AG09319 (cell line): ENCODE measurements around the gene YTHDC2.
A peak's percentile ranks its signal among the peaks of the same experiment; 100 is the strongest.

Experiments
- DNase-seq: peaks from one replicate; pipeline ENCODE4 v3.0.0-alpha.2; 2010; ENCODE audit warnings: low read depth; ENCODE audit errors: extremely low read depth
- TF ChIP-seq, protein P1 (sequence below): IDR thresholded peaks from 2 replicates; pipeline ENCODE4 v1.5.1; 2011; ENCODE audit warnings: low read depth, mild to moderate bottlenecking, inconsistent platforms, low read length, moderate library complexity

The YTHDC2 gene

DNA sequence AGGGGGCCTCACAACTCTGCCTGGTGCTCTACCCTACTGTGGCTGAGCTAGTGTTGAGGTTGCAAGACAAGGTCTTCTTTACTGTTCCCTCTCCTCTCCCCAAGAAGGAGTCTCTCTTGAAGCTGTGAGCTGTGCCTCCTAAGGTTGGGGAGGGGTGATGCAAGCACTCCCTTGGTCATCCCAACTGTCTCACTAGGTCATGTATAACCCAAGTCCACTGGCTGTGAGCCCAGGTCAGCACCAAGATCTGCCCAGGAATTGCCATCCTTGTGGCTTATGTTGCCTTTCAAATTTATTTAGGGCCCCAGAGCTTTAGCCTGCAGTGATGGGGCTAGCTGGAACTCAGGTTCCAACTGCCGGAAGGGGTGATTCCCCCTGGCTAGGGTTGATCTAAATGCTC lies 10.3 kb upstream of the YTHDC2 start:
- DNase-seq = no peak
- TF ChIP-seq, protein P1, sequence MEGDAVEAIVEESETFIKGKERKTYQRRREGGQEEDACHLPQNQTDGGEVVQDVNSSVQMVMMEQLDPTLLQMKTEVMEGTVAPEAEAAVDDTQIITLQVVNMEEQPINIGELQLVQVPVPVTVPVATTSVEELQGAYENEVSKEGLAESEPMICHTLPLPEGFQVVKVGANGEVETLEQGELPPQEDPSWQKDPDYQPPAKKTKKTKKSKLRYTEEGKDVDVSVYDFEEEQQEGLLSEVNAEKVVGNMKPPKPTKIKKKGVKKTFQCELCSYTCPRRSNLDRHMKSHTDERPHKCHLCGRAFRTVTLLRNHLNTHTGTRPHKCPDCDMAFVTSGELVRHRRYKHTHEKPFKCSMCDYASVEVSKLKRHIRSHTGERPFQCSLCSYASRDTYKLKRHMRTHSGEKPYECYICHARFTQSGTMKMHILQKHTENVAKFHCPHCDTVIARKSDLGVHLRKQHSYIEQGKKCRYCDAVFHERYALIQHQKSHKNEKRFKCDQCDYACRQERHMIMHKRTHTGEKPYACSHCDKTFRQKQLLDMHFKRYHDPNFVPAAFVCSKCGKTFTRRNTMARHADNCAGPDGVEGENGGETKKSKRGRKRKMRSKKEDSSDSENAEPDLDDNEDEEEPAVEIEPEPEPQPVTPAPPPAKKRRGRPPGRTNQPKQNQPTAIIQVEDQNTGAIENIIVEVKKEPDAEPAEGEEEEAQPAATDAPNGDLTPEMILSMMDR = no peak

DNA sequence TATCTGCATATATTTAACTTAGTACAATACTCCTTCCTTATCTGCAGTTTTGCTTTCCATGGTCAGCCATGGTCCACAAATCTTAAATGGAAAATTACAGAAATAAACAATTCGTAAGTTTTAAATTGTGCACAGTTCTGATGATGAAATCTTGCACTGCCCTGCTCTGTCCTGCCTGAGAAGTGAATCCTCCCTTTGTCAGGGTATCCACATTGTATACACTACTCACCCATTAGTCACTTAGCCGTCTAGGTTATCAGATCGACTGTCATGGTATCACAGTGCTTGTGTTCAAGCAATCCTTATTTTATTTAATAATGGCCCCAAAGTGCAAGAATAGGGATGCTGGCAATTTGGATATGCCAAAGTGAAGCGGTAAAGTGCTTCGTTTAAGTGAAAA lies 8.3 kb upstream of the YTHDC2 start:
- DNase-seq = no peak
- TF ChIP-seq, protein P1 = no peak

DNA sequence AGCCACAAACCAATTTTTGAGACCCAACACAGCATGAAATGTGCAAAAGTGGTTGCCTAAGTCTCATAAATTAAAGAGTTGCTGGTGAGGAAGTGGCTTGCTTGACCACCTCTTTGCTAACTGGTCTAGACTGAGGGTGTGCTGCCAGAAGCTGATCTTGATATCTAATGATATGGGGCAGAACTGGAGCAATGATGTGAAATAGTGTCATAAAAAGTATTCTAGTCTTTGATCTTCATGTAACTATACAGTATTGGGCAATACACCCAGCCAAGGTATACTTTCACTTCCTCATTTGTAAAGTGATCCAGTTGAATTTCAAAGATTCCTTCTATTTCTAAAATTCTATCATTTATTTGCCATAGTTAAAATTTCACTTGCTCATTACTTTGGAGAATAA lies 5.9 kb upstream of the YTHDC2 start:
- TF ChIP-seq, protein P1 = no peak
- DNase-seq = no peak

DNA sequence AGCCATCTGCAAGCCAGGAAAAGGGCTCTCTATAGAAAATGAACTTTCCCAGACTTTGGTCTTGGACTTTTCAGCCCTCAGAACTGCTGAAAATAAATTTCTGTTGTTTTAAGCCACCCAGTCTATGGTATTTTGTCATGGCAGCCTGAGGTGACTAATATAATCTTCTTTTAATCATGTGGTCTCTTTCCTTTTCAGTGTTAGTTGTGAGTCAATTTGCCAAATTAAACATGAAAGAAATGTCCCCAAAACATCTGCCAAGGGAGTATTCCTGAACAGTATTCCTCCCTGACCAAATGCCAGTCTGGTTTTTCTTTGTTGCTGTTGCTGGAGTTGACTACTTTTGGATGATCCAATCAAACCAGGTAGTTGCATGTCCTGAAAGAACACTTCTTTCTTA lies 4.7 kb upstream of the YTHDC2 start:
- no peak for DNase-seq
- TF ChIP-seq, protein P1 = no peak

DNA sequence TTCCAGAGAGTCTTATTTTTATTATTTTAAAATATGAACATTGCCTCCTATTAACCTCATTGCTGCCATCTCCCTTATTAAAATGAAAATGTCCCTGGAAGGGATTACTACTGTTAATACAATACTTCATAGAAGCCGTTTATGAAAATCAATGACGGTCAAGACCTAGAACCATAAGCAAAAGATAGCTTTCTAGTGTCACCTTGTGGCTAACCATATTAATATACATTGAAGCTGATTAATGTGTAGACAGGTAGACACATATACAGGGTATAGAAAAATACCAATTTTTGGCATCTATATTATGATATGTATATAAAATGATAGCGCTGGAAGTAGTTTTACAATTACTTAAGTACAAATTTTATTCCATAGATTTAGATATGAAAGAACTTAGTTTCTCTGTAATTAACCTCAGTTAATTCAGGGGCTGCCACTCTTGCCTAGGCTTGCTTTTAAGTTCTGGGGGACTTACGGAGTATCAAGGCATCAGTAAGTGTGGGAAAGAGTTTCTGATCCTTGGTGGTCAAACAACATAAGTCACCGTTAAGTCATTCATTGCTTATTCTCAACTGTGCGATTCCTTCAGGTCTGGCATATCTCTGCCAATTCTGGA lies 2.5 kb upstream of the YTHDC2 start:
- no peak for DNase-seq
- TF ChIP-seq, protein P1 = peak; percentile 42

DNA sequence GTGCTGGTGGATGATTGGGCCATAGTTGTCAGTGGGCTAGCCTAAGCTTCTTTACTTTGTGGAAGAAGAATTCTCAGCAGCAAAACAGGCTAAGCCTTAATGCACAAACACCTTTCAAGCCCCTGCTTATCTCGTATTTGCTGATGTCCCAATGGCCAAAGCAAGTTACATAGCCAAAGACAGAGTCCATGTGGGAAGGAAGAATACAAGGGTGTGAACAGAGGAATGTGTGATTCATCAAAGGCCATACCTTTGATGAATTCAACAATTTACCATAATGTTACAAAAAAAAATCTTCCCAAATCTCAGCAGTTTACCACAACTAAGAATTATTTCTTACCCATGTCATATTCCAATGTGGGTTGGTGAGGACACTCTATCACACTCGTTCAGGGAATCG lies 1.2 kb upstream of the YTHDC2 start:
- TF ChIP-seq, protein P1 = no peak
- DNase-seq = no peak

DNA sequence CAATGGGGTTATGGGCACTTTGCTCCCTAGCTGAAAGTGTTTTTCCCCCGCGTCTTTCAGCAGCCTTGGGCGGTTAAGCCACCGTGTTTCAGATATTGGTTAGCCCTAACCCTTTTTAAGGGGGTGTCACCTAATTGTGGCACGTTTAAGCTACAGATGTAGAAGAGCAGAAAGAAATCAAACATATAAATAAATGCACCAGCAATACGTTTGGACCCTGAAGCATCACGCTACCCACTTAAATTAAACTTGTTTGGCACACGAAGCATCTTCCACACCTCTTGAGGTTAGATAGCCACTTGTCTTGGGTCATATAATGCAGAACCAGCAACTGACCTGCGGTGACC lies 768 bp downstream of the YTHDC2 start:
- DNase-seq = no peak
- TF ChIP-seq, protein P1 = no peak
